Globus pallidus (tissue), 1 donor: ENCODE results near the gene SV2B.
"Not testable (repeated sequence)": the region's sequence is repeated elsewhere in the genome, so short reads cannot be mapped to it uniquely, and the experiment has no call there.

Source experiments
- DNase-seq: peaks from one replicate; pipeline ENCODE4 v3.0.0-alpha.2; 2015; ENCODE audit warnings: low spot score

SV2B gene, protein sequence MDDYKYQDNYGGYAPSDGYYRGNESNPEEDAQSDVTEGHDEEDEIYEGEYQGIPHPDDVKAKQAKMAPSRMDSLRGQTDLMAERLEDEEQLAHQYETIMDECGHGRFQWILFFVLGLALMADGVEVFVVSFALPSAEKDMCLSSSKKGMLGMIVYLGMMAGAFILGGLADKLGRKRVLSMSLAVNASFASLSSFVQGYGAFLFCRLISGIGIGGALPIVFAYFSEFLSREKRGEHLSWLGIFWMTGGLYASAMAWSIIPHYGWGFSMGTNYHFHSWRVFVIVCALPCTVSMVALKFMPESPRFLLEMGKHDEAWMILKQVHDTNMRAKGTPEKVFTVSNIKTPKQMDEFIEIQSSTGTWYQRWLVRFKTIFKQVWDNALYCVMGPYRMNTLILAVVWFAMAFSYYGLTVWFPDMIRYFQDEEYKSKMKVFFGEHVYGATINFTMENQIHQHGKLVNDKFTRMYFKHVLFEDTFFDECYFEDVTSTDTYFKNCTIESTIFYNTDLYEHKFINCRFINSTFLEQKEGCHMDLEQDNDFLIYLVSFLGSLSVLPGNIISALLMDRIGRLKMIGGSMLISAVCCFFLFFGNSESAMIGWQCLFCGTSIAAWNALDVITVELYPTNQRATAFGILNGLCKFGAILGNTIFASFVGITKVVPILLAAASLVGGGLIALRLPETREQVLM

DNA sequence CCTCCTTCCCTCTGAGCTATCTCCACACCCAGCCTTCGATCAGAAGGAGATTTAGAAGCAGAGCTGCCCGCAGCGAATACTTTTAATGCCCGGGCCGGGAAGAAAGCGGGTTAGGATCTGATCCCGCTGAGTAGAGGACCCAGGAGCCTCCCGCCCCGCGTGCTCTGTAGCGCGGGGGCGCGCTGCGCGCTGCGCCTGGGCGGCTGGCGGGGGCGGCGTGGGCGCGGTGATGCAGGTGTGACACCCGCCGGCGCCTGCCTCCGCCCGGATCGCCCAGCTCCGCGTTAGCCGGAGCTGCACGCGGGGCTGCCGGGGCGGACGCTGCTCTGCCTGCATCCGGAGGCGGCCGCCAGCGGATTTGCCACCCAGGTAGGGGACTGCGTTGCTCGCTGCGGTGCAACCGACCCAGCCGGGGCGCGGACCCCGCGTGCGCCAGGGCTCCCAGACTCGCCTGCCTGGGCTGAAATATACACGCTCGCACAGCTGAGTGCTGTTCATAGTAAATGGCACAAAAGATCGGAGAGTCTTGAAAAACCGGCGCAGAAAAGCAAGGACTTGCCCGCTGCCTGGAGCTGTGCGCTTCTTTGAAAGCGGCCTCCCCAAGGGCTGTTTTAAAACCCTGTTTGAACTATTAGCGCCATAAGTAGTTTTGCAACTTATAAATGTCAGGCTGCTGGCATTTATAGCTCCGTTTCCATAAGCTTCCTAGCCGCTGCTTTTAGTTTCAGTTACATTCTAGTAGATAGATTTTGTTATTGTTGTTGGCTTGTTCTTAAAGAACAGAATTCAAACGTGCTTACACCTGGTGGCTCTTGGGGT lies at the start of gene SV2B:
Gene SV2B (plus strand): TSS at position 263 of the 819 bp plus-strand sequence. CDS start 126,007 bp downstream, outside the sequence.
- DNase-seq, result no peak

DNA sequence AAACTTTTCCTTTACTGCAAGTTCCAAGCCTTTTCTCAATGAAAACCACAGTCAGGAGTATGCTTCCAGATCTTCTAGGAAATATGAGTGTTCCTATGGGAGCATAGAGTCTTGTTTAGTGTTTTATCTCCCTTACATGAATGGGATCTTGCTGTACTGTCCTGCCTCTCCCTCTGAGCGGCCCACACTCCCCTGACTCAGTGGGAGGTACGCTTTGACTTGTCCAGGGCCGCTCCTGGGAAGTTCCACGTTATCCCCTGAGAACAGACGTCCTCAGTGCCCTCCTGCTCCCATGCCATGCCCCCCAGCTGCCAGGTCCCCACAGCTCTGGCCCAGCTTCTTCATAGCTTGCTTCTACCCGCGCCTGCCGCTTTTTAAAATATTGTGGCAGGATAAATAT lies 48.8 kb upstream of the SV2B start:
- no peak for DNase-seq

DNA sequence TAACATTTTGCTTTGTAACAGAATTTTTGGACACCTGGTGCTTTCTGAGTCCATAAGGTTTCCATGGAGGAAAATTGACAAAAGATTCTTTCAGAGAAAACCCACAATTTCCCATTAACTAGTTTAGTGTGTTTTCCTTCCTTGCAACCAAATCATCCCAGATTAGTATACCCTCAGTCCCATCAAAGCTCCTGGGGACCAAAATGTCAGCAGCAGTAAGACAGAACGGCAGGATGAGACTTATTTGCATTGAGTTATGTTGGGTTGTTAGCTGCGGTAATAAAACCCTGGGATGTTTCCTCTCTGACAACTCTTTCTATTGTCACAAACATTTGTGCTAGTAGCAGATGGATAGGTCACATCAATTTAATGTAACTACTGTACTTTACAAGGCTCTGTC lies 45.2 kb upstream of the SV2B start:
- no peak for DNase-seq

DNA sequence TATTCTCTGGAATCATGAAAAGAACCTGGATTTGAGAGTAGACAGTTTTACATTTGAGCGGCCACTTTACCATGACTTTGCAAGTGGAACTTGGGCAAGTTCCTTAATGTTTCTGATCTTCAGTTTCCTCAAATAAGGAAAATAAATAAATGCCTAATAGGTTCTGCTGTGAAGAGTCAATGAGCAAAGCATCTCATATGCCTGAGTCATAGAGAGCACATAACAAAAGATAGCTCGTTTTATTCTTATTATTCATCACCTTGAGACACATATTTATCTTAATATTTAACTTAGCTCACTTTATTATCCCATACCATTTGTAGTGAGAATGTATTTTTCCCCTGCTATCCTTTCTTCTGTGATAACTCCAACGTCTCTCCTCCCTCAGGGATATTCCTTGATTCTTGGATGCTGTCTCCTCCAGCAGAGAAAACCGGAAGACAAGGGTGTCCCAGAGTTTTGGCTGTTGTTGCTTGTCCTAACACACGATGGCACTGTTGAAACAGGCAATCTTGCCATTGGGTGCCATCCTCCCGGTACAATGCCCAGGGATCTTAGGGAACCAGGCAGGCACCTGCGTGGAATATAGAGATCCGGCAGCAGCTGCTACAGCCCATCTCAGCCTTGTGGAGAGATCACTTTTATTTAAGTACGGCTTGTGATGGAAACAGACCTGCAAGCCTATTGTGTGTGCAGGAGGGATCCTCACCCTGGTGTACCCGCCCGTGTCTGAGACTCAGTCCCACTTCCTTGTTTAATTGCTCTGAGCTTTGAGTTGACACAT lies 44.3 kb upstream of the SV2B start:
- DNase-seq, result peak; percentile 75

DNA sequence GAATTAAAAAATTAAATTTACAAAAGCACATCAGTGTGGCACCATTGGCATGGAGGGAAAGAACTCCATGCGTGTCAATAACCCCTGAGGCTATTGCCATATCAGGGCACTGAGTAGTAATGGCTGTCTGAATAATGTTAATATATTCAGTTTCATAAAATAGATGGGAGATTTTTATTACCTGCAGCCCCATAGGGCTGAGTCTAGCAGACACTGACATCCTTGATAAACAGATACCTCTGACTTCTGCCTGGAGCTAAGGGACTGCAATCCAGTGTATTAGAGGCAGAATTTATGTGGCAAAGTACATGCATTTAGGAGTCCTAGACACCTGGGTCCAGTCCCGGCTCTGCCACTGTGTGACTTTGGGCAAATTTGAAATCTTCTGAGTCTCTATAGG lies 38.8 kb upstream of the SV2B start:
- no peak for DNase-seq

DNA sequence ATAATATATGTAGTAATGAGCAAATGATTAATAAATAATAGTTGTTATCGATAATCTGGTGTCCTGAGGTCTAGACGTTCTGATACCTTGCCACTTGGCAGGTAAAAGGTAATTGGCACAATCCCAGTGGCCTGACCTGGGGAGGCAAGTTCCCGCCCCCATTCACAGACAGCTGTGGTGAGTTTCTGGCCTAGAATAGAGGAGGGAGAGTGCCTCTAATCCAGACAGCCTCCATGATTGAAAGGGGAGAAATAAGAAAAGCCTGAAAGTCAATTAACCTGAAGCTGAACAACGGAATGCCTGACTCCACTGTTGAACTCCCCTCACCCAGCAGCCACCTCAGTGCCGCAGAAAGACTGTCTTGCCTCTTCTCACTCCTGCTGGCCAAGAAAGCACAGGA lies 38.1 kb upstream of the SV2B start:
- DNase-seq, result no peak

DNA sequence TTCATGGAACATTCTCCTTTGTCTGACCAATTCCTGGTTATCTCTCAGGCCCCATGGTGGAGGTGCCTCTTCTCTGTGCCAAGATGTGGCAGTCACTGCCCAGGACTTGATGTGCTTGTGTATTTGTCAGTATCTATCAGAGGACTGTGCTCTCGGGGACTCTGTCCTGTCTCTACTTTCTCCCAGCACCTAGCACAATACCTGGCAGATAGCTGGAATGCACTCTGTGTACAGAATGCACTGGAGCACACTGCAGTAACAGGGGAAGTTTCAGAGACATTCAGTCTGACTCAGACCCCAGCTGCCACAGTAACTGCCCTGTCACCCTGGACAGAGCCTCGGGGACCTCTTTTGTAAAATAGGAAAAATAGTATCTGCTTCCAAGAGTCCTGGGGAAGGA lies 34.6 kb upstream of the SV2B start:
- DNase-seq, result no peak

DNA sequence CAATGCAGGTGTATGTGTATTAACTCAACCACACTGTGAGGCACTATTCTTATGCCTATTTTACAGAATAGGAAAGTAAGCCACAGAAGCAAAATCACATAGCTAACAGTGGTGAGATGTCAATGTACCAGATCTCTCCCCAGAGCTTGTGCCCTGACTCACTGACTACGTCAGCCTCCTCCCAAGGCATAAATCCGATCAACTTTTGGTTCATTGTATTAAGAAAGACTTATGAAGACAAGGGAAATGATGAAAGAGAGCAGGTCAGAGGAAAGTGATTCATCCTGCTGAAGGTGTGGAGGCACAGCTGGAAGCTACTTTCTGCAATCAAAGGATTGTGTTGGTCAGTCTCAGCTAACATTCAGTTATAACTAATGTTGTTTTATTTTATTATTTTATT lies 33.0 kb upstream of the SV2B start:
- no peak for DNase-seq

DNA sequence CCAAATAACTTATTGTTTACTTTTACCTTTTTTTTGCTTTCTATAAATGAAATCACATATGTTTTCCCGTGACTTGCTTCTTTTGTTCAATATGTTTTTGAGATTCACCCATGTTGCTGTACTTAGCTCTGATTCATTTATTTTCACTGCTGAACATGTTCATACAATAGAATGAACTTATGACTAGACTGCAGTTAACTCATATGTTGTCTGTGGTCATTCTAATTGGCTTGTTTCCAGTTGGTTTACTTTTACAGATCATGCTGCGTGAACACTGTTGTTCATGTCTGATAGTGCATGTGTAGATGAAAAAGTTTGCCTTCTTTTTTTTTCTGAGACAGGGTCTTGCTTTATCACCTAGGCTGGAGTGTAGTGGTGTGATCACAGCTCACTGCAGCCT lies 31.6 kb upstream of the SV2B start:
- DNase-seq, result no peak

DNA sequence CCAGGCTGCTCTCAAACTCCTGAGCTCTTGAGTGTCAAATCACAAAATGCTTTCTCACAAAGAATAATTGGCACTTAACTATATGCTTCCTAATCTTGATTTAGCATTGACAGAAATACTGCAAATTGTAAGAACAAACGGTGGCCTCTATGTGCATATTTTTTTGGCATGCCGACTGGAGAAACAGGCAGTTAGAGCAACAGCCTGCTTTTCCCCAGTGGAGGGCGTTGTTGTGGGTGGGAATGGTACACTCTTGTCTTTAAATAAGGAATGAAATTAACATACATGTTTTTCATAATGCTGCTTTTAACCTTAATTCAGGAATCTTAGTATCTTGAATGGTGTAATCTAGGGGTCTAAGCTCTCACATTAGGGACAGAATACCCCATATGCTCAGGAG lies 31.1 kb upstream of the SV2B start:
- no peak for DNase-seq

DNA sequence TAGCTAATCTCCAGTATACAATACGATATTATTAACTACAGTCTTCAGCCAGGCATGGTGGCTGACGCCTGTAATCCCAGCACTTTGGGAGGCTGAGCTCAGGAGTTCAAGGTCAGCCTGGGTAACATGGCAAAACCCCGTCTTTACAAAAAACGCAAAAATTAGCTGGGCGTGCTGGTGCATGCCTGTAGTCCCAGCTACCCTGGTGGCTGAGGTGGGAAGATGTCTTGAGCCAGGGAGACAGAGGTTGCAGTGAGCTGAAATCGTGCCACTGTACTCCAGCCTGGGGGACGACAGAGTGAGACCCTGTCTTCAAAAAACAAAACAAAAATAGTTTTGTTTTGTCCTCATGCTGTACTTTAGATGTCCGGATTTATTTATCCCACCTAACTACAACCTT lies 29.2 kb upstream of the SV2B start:
- DNase-seq, result no peak

DNA sequence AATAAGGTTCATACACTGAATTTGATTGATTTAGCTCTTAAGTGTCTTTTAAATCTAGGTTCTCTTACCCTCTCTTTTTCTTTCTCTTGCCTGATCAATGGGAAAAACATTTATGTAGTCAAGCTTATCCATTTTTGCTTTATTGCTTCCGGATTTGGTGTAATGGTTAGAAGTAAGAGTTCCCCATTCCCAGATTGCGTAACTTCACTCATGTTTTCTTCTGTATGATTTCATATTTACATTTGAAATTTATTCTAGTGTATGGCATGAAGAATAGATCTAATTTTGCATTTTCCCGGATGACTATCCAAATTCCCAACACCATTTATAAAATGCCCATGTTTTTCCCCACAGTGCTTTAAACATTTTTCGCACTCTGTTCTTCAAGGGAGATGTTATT lies 27.9 kb upstream of the SV2B start:
- no peak for DNase-seq

DNA sequence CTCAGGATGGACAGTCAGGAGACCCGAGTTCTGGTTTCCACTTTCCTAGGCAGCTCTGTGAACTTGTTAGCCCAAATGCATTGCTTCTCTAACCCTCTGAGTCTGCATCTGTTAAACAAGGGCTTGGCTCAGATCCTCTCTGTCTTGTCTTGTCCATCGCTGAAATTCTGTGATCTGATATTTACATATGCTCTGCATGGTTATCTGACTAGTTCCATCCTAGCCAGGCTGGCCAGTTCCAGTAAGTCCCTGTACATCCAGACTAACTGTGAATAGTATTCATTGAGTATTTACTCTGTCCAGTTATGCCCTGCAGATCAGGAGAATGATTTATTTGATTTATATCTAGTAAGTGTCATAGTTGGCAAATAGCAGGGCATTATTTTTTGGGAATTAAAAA lies 27.0 kb upstream of the SV2B start:
- DNase-seq, result no peak

DNA sequence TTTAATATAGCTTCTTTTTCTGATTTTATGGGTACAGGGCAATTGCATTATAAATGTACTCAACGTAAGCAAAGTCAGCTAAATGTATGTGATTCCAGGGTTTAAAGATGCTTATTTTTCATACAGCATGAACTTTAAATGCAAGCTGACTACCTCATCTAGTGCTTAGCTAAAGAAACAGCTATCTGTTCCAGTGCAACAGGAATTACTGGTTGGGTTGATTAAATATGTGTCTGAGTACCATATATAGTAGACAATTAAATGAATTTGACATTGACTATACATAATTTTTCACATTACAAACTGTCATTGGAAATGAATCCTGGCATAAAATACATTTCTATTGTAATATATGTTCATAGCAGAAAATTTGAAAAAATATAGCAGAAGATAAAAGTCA lies 26.3 kb upstream of the SV2B start:
- no peak for DNase-seq

DNA sequence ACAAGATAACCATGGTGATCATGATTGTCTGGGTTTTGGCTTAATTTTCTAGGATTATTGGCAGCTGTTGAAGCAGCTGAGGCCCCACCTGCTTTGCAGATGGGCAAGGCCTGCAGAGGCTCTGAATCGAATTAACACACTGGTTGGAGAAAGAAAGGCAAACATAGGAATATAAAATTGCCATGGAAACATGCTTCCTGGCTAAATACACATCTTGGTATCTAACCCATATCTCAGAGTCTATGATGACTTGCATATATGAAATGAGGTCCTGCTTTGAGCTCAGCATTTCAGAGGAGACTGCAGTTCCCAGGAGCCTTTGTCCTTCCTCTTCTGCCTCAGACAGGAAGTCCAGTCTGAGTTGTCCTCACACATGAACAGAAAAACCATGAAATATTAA lies 24.3 kb upstream of the SV2B start:
- DNase-seq, result no peak

DNA sequence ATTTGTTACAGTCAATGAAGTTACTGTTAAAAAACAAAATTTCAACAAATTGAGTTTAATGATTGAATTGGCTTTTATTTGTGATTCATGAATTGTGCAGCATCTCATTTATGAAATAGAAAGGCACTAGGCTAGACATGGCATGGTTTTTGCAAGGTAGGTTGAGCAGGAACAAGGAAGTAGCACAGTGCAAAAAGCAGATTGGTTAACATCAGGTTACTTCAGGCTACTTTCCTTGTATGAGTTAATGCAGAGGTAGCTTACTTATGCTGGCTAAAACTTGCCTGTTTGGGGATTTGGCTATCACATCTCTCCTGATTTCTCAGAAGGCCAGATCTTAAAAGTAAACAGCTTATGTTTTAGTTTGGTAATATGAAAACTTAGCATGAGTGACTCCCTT lies 23.0 kb upstream of the SV2B start:
- no peak for DNase-seq

DNA sequence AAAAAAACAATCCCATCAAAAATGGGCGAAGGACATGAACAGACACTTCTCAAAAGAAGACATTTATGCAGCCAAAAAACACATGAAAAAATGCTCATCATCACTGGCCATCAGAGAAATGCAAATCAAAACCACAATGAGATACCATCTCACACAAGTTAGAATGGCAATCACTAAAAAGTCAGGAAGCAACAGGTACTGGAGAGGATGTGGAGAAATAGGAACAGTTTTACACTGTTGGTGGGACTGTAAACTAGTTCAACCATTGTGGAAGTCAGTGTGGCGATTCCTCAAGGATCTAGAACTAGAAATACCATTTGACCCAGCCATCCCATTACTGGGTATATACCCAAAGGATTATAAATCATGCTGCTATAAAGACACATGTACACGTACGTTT lies 6.2 kb upstream of the SV2B start:
- not testable (repeated sequence) for DNase-seq

DNA sequence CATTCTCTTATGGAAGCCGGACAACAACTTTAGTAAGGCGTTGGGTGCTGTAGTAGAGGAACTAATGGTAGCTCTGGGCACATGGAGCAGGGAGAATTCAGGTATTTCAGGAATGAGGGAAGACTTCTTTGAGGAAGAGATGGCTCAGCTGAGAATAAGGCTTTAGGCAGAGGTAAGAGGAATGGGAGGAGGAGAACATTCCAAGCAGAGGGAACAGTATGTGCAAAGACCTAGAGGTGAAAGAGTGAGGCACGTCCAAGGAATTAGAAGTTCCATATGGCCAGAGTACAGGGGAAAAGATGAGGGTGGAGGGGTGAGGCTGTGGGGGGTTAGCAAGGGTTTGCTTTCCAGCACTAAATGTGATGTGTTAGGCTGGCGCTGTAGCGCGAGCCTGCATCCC lies 1.6 kb upstream of the SV2B start:
- DNase-seq, result no peak

DNA sequence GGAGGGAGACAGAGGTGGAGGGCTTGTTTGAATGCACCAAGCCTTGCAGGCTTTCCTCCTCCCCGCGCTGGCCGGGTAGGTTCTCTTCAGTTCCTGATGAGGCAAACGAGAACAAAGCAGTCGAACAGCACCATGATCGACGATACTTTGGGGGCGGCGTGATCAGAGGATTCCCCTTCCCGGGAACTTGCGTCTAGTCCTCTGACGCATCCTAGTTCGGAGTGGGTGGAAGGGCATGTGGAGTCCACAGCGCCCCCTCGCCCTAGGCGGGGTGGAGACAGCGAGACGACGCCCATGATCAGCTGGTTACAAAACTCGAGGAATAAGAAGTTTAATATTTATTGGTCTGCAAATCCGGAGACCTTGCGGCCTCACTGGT lies 452 bp upstream of the SV2B start:
- no peak for DNase-seq

DNA sequence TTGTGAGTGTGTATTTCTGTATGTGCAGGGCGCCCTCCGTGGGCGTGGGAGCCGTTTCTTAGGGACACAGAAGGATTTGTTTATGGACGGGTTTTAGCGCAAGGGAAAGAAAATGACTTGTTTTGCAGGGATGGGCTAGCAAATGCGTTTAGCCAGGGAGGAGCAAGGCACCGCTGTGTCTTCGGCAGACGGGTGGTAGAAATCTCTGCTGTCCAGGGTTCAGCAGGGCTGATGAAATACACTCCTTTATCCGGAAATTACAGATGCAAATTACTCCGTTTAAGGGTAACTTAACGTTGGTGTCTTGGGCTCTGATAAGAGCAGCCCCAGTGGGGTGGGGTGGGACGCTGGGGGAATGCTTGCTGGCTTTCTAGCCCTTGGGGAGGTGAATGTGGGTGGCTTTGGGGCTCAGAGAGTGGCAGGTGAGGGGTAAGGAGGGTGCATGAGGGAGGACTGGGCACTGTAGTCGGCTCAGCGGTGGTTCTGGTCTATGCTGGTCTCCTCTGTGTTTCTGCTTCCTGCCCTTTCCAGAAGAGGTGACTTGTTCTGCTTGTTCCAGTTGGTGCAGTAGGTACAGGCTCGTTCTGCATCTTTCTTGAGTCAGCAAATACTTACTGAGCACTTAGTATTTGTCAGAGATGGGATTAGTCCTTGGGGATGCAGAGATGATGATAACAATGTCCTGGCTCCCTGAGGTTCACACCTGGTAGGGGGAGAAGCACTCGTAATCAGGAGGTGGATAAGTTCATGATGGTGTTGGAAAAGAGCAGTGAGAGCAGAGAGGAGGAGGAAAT lies 954 bp downstream of the SV2B start:
- no peak for DNase-seq

DNA sequence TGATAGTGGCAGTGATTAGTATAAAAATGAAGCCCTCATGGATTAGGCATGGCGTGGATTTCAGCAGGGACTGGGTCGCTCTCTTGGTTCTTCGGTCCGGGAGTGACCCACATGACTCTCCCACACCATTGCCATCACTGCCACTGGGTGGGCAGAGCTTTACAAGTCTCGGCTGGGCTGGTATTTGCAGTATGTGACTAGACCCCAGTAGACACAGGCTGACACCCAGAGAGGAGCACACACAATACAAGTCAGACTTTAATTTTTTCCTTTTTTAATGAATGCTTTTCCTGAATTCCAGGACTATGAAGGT lies 1.5 kb downstream of the SV2B start:
- no peak for DNase-seq
